BE2C (cell line): ENCODE results near the gene MERTK.

Experiments used
- DNase-seq: peaks from one replicate; pipeline ENCODE4 v3.0.0-alpha.2; 2020
- H3K27me3 ChIP-seq: fragments of 250-450 bp; sonication (Bioruptor Pico); 2 replicates; pipeline ENCODE4 v1.5.1; 2020; ENCODE audit warnings: mild to moderate bottlenecking
- H3K36me3 ChIP-seq: fragments of 250-450 bp; sonication (Bioruptor Pico); 2 replicates; pipeline ENCODE4 v1.5.1; 2020; ENCODE audit warnings: mild to moderate bottlenecking
- H3K4me1 ChIP-seq: fragments of 250-450 bp; sonication (Bioruptor Pico); 2 replicates; pipeline ENCODE4 v1.5.1; 2020
- H3K4me3 ChIP-seq: 2 replicates; pipeline ENCODE4 v1.5.1; 2011; ENCODE audit warnings: low read depth, low read length
- H3K9me3 ChIP-seq: fragments of 250-450 bp; sonication (Bioruptor Pico); 2 replicates; pipeline ENCODE4 v1.5.1; 2020
- TF ChIP-seq, protein P1 (sequence below): IDR thresholded peaks from 2 replicates; pipeline ENCODE4 v1.5.1; 2012; ENCODE audit warnings: mild to moderate bottlenecking, low read depth, low read length

Gene MERTK

DNA sequence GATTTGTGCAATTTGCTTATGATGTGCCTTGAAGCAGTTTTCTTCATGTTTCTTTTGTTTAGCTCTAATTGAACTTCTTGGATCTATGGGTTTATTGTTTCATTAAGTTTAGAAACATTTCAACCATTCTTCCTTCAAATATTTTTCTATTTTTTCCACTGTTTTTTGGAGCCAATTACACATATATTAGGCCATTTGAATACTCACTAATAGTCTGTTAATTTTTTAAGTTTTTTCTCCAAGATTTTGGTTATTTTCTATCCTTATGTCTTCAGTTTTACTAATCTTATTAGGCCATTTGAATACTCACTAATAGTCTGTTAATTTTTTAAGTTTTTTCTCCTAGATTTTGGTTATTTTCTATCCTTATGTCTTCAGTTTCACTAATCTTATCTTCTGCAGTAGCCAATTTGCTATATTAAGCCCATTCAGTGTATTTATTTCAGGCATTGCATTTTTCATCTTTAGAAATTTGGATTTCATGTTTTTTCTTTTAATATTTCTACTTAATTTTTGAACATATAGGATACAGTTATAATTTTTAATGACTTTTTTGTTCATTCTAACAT, 147.1 kb downstream of the MERTK start:
- no peaks in the 10 kb centered on the region for H3K9me3 ChIP-seq
- TF ChIP-seq, protein P1, sequence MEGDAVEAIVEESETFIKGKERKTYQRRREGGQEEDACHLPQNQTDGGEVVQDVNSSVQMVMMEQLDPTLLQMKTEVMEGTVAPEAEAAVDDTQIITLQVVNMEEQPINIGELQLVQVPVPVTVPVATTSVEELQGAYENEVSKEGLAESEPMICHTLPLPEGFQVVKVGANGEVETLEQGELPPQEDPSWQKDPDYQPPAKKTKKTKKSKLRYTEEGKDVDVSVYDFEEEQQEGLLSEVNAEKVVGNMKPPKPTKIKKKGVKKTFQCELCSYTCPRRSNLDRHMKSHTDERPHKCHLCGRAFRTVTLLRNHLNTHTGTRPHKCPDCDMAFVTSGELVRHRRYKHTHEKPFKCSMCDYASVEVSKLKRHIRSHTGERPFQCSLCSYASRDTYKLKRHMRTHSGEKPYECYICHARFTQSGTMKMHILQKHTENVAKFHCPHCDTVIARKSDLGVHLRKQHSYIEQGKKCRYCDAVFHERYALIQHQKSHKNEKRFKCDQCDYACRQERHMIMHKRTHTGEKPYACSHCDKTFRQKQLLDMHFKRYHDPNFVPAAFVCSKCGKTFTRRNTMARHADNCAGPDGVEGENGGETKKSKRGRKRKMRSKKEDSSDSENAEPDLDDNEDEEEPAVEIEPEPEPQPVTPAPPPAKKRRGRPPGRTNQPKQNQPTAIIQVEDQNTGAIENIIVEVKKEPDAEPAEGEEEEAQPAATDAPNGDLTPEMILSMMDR, result no peak
- no peaks in the 10 kb centered on the region; the same call in 1 of the 2 replicates for H3K4me1 ChIP-seq
- no peak overlapping the region for H3K4me3 ChIP-seq
- DNase-seq, result no peak
- no peaks in the 10 kb centered on the region for H3K27me3 ChIP-seq
- no peaks in the 10 kb centered on the region for H3K36me3 ChIP-seq

DNA sequence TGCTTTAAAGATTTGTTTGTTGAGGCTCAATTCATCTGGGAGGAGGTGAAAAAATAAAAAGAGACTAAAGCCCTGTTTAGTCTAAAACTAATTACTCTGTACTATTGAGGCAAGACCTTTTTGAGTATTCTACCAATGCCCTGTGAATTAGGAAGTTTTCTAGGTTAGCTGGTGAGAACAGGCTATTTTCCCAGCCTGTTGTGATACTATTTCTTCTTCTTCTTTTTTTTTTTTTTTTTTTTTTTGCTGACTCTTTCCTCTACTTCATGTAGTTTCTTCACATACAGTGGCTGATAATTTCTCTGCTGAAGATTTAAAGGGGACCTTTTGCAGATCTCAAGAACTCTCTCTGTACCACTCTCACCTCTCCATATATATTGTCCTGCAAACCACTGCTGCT, 147.8 kb downstream of the MERTK start:
- Histone ChIP-seq H3K4me3 (no peak overlapping the region), H3K9me3 (no peaks in the 10 kb centered on the region), H3K4me1 (no peaks in the 10 kb centered on the region; the same call in 1 of the 2 replicates), H3K36me3 (no peaks in the 10 kb centered on the region), H3K27me3 (no peaks in the 10 kb centered on the region)
- TF ChIP-seq, protein P1, result no peak
- DNase-seq, result no peak

DNA sequence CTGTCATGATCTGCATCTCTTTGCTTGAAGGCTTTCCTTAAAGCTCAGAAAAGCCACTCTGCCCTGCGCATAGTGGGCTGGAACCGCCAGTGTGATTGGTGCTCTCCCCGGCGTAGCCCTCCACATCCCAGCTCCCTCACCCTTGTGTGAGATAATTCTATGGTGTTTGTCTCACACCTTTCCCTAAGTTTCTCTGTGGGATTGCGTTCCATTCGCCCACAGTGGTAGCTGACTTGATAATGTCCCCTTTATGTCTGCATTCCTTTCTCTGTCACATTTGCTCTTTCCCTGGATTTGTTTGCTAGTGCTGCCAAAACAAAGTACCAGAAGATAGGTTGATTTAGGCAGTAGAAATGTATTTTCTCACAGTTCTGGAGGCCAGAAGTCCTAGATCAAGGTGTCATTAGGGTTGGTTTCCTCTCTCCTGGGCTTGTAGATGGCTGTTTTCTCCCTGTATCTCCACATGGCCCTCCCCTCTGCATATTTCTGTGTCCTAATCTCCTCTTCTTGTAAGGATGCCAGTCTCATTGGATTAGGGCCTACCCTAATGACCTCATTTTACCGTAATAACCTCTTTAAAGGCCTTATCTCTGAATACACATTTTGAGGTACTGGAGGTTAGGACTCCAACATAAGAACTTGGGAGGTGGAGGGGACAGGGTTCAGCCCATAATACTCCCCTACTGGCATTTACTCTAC, 149.3 kb downstream of the MERTK start:
- TF ChIP-seq, protein P1, result no peak
- H3K27me3 ChIP-seq, result no peaks in the 10 kb centered on the region
- no peaks in the 10 kb centered on the region for H3K9me3 ChIP-seq
- H3K4me3 ChIP-seq, result no peak overlapping the region
- no peak for DNase-seq
- no peaks in the 10 kb centered on the region; the same call in 1 of the 2 replicates for H3K4me1 ChIP-seq
- H3K36me3 ChIP-seq, result no peaks in the 10 kb centered on the region

DNA sequence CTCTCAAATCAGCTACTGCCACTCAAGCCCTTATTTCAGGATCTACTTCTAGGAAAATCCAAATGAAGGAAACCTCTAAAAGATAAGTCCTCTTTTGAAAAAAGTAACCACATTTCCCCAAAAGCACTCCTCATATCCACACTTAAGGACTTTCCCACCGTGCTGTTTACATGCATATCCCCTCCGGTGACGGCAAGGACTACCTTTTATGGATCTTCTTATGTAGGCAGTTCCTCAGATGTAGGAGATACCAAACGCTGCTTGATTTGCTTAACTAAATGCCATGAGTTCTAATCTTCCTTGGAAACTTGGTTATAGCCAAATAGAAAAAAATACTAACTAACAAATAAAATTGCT, 149.8 kb downstream of the MERTK start:
- no peaks in the 10 kb centered on the region for H3K27me3 ChIP-seq
- H3K9me3 ChIP-seq, result no peaks in the 10 kb centered on the region
- no peaks in the 10 kb centered on the region; the same call in 1 of the 2 replicates for H3K4me1 ChIP-seq
- no peaks in the 10 kb centered on the region for H3K36me3 ChIP-seq
- DNase-seq, result no peak
- TF ChIP-seq, protein P1, result no peak
- no peak overlapping the region for H3K4me3 ChIP-seq

DNA sequence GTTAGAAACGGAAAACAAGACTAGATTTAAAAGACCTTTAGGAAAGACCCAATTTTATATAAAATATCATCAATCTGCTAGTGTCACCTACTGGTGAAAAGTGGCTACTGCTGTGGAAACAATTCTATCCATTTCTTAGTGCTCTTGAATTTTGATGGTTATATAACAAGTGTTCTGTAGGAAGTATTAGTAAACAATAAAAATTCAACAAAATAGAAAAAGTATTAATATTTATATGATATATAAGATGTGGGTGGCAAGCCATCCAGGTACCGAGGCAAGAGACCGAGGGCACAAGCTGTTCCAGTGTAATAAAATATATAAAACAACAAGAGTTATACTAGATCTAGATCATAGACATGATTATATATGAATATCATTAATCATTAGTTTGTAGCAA, 150.5 kb downstream of the MERTK start:
- Histone ChIP-seq H3K36me3 (no peaks in the 10 kb centered on the region), H3K4me1 (no peaks in the 10 kb centered on the region; the same call in 1 of the 2 replicates), H3K9me3 (no peaks in the 10 kb centered on the region), H3K27me3 (no peaks in the 10 kb centered on the region), H3K4me3 (no peak overlapping the region)
- TF ChIP-seq, protein P1, result peak; percentile 61
- DNase-seq, result no peak

DNA sequence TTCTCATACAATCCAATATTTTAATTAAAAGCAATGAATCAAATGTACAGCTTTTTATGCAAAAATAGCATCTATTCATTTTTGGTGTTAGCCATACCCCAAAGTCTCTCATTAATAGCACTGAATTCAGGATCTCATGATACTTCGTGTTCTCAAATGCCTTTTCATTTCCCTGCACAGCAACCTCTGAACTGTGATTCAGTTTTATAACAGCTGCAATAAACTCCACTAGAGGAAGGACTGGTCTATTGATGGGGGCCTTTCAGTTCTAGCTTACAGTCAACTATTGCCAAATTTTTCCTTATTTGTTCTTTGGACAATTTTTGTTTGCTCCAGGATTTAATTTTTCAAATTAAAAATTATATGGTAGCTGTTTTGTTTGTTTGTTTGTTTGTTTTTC, 151.9 kb downstream of the MERTK start:
- DNase-seq, result no peak
- no peaks in the 10 kb centered on the region; the same call in 1 of the 2 replicates for H3K4me1 ChIP-seq
- TF ChIP-seq, protein P1, result no peak

More for the DNA sequence above, 151.9 kb downstream of the MERTK start:
- H3K9me3 ChIP-seq, result no peaks in the 10 kb centered on the region
- no peaks in the 10 kb centered on the region for H3K36me3 ChIP-seq
- no peak overlapping the region for H3K4me3 ChIP-seq
- H3K27me3 ChIP-seq, result no peaks in the 10 kb centered on the region
